A549 (cell line): ENCODE data around the gene USP36.

Experiments
- CTCF ChIP-seq: fragments of >200 bp; sonication (Bioruptor Twin); formaldehyde crosslinking; IDR thresholded peaks from 3 replicates; pipeline ENCODE4 v1.5.1; 2016
- EP300 ChIP-seq, 2 experiments: fragments of >200 bp; sonication (Bioruptor Twin); formaldehyde crosslinking; IDR thresholded peaks; 2 replicates in 1 of 2; 3 replicates in 1 of 2; pipeline ENCODE4 v1.6.1; 2016 to 2017
- JUN ChIP-seq, 2 experiments: fragments of >200 bp; sonication (Bioruptor Twin); formaldehyde crosslinking; IDR thresholded peaks; 2 replicates in 1 of 2; 3 replicates in 1 of 2; pipeline ENCODE4 v1.6.1; 2016 to 2017
- NFE2L2 ChIP-seq: fragments of 150-350 bp; conservative IDR thresholded peaks from 2 replicates; pipeline ENCODE4 v1.6.1; 2014; ENCODE audit warnings: low read length
- POLR2A ChIP-seq: IDR thresholded peaks from 2 replicates; pipeline ENCODE4 v1.6.1; 2012; ENCODE audit warnings: mild to moderate bottlenecking, low read length
- POLR2AphosphoS2 ChIP-seq: conservative IDR thresholded peaks from 2 replicates; pipeline ENCODE4 v1.6.1; 2012; ENCODE audit warnings: low read length, improper control_type of control experiment, inconsistent platforms
- REST ChIP-seq: fragments of 200-600 bp; sonication (generic); IDR thresholded peaks from 2 replicates; pipeline ENCODE4 v1.6.1; 2016; ENCODE audit warnings: antibody characterized with exemption, mild to moderate bottlenecking, moderate library complexity
- RFX5 ChIP-seq: fragments of 450-650 bp; IDR thresholded peaks from 2 replicates; pipeline ENCODE4 v1.7.1; 2014; ENCODE audit warnings: antibody characterized with exemption, mild to moderate bottlenecking, moderate library complexity
- SREBF2 ChIP-seq: fragments of 450-650 bp; IDR thresholded peaks from 2 replicates; pipeline ENCODE4 v1.6.1; 2014; ENCODE audit warnings: mild to moderate bottlenecking, moderate library complexity
- ZFP36 ChIP-seq: fragments of 450-650 bp; IDR thresholded peaks from 2 replicates; pipeline ENCODE4 v1.6.1; 2014; ENCODE audit warnings: borderline replicate concordance; ENCODE audit not compliant: partially characterized antibody

- TF ChIP-seq CTCF (no peak), EP300 (IDR thresholded peaks at IDR 0.05) (no peak), POLR2A (no peak), JUN (IDR thresholded peaks at IDR 0.05) (no peak), RFX5 (no peak), REST (no peak), NFE2L2 (no peak), SREBF2 (no peak), POLR2AphosphoS2 (no peak), ZFP36 (no peak)
These were observed 35.8 kb downstream of the USP36 start for GRCh38 chr17:78804777-78805176.
